CD8-positive, alpha-beta memory T cell (primary cell): ENCODE results near the gene RHEX. TPM values are rescaled to one million over a fixed set of nuclear protein-coding genes. Genes with fewer than 3 reads are reported as not detected.
A peak's percentile ranks its signal among the peaks of the same experiment; 100 is the strongest.

Source experiments
- CTCF ChIA-PET: fragments of 350-600 bp; sonication (Branson Sonifier 250); formaldehyde crosslinking; loops from one replicate; lab custom pipeline; 2021; ENCODE audit warnings: antibody characterized with exemption; lab: Charles Lee
- POLR2A ChIA-PET: fragments of 350-600 bp; sonication (Branson Sonifier 250); formaldehyde crosslinking; loops from one replicate; lab custom pipeline; 2021; ENCODE audit warnings: antibody characterized with exemption; lab: Charles Lee
- DNase-seq, 5 donors: peaks; one replicate each; pipeline versions ENCODE4 v3.0.0 to v3.0.0-alpha.2; 2020 to 2022; ENCODE audit warnings: mixed read lengths in 1 of 5
- H3K27ac ChIP-seq: one replicate; pipeline ENCODE4 v1.7.0; 2013; ENCODE audit warnings: low read depth, mild to moderate bottlenecking, low read length, moderate library complexity
- H3K27me3 ChIP-seq: 2 replicates; pipeline ENCODE4 v1.7.0; 2013; ENCODE audit warnings: low read length, mild to moderate bottlenecking; ENCODE audit not compliant: insufficient read depth, poor library complexity, severe bottlenecking
- H3K36me3 ChIP-seq: 2 replicates; pipeline ENCODE4 v1.7.0; 2013; ENCODE audit warnings: mild to moderate bottlenecking, low read length, moderate library complexity; ENCODE audit not compliant: insufficient read depth
- H3K4me1 ChIP-seq: 2 replicates; pipeline ENCODE4 v1.7.0; 2013; ENCODE audit warnings: mild to moderate bottlenecking, low read length, moderate library complexity; ENCODE audit not compliant: insufficient read depth
- H3K4me3 ChIP-seq: 2 replicates; pipeline ENCODE4 v1.7.0; 2013; ENCODE audit warnings: mild to moderate bottlenecking, low read length
- H3K9me3 ChIP-seq: 2 replicates; pipeline ENCODE4 v1.7.0; 2013; ENCODE audit warnings: mild to moderate bottlenecking, low read length
- H3K27ac Mint-ChIP-seq, 8 donors: one replicate each; pipeline ENCODE4 v1.8.0; 2020 to 2021; ENCODE audit warnings: mixed read lengths in 8 of 8, mild to moderate bottlenecking in 6 of 8, inconsistent platforms in 3 of 8, moderate library complexity in 3 of 8
- H3K27me3 Mint-ChIP-seq, 2 donors: one replicate each; pipeline ENCODE4 v1.8.0; 2020 to 2021; ENCODE audit warnings: mixed read lengths in 2 of 2, mild to moderate bottlenecking in 1 of 2, moderate library complexity in 1 of 2
- H3K36me3 Mint-ChIP-seq, 3 donors: one replicate each; pipeline ENCODE4 v1.8.0; 2020 to 2021; ENCODE audit warnings: mixed read lengths in 3 of 3, inconsistent platforms in 1 of 3, mild to moderate bottlenecking in 1 of 3
- H3K4me1 Mint-ChIP-seq, 3 donors: one replicate each; pipeline ENCODE4 v1.8.0; 2020 to 2021; ENCODE audit warnings: mixed read lengths in 3 of 3, inconsistent platforms in 1 of 3, mild to moderate bottlenecking in 1 of 3
- H3K4me3 Mint-ChIP-seq, 7 donors: one replicate each; pipeline ENCODE4 v1.8.0; 2020 to 2021; ENCODE audit warnings: mixed read lengths in 7 of 7, mild to moderate bottlenecking in 6 of 7, moderate library complexity in 4 of 7, inconsistent platforms in 2 of 7
- H3K9me3 Mint-ChIP-seq, 5 donors: one replicate each; pipeline ENCODE4 v1.8.0; 2020 to 2022; ENCODE audit warnings: mixed read lengths in 5 of 5, mild to moderate bottlenecking in 3 of 5, moderate library complexity in 2 of 5, inconsistent platforms in 1 of 5
- polyA plus RNA-seq: library from polyadenylated mRNA; unstranded; fragments of 300-500 nt; fragmentation: Illumina TruSeq; gene quantifications from one replicate; pipeline ENCODE4 v1.2.3, GENCODE V29; 2021
- total RNA-seq, 2 experiments: library from RNA; stranded (reverse); gene quantifications; one replicate each; pipeline ENCODE4 v1.2.3, GENCODE V29; 2021

Gene RHEX
- total and polyA plus RNA-seq, 3 experiments from 2014 or later = not detected

DNA sequence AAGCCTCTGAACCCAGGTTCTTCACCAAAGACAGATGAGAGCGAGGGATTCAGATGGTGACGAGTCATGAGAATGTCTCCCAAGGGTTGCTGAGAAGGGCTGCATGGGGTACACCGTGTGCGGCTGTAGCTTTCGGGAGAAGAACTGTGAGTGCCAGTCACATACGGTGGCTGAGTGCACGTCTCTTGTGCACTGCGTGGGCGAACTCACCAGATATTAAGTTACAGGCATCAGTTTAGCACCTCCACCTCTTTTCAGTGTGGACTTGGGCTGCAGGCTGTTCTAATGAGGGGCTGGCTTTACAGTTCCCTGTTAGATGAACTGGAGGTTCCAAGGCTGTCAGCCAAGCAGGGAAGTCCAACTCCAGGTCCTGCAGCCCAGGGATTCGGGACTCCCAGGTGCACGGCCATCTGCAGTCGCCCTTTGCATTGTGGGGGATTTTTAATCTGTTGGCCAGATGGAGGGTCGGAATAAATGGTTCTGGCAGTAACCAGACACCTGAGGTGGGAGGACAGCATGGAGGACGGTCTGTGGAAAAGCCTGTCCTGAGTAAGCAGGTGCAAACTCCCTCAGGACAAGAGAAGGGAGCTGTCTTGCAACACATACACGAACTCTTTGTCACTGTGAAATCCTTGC lies 90.7 kb downstream of the RHEX start:
- ChIA-PET POLR2A (no interaction called here), CTCF (no interaction called here)
- no peaks in the 10 kb centered on the region for H3K36me3 ChIP-seq
- peaks cover 0 to 2% (median 0%) of the 10 kb centered on the region in 5 donors for H3K9me3 Mint-ChIP-seq
- no peak for DNase-seq
- no peak overlapping the region for H3K4me3 Mint-ChIP-seq
- no peak overlapping the region for H3K27ac ChIP-seq
- H3K27me3 Mint-ChIP-seq = peaks cover 9 to 67% of the 10 kb centered on the region in 2 donors
- H3K27me3 ChIP-seq = peaks cover 8% of the 10 kb centered on the region
- H3K4me1 ChIP-seq = no peaks in the 10 kb centered on the region
- H3K27ac Mint-ChIP-seq = no peak overlapping the region
- peaks cover 0 to 5% (median 0%) of the 10 kb centered on the region in 3 donors for H3K4me1 Mint-ChIP-seq
- H3K36me3 Mint-ChIP-seq = peaks cover 0 to 3% (median 0%) of the 10 kb centered on the region in 3 donors
- H3K9me3 ChIP-seq = no peaks in the 10 kb centered on the region
- no peak overlapping the region for H3K4me3 ChIP-seq

DNA sequence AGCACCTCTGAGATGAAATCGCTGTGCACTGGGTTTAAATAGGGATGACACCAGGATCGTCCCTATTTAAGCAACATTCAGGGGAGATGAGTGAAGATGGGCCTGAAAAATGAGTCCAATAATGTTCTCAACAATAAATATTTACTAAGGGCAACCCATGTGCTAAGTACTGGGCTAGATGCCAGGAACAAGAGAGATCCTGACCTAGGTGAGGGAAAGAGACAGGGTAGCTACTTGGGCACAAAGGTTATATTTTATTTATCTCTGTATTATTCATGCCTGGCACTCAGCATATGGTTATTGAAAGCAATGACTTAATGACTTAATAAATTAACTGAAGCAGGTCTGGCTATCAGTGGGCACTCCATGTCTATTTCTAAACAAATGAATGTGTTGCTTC lies 91.6 kb downstream of the RHEX start:
- ChIA-PET CTCF (no interaction called here), POLR2A (no interaction called here)
- Histone ChIP-seq H3K4me3 (no peak overlapping the region), H3K27me3 (peaks cover 8% of the 10 kb centered on the region), H3K27ac (no peak overlapping the region), H3K9me3 (no peaks in the 10 kb centered on the region), H3K36me3 (no peaks in the 10 kb centered on the region), H3K4me1 (no peaks in the 10 kb centered on the region)
- DNase-seq = no peak
- H3K27ac Mint-ChIP-seq = peak overlapping the region in 1 of 8 donors; percentile 24
- H3K9me3 Mint-ChIP-seq = no peaks in the 10 kb centered on the region
- H3K4me1 Mint-ChIP-seq = peaks cover 0 to 5% (median 0%) of the 10 kb centered on the region in 3 donors
- H3K36me3 Mint-ChIP-seq = peaks cover 0 to 3% (median 0%) of the 10 kb centered on the region in 3 donors
- no peak overlapping the region for H3K4me3 Mint-ChIP-seq
- peaks cover 9 to 59% of the 10 kb centered on the region in 2 donors for H3K27me3 Mint-ChIP-seq

DNA sequence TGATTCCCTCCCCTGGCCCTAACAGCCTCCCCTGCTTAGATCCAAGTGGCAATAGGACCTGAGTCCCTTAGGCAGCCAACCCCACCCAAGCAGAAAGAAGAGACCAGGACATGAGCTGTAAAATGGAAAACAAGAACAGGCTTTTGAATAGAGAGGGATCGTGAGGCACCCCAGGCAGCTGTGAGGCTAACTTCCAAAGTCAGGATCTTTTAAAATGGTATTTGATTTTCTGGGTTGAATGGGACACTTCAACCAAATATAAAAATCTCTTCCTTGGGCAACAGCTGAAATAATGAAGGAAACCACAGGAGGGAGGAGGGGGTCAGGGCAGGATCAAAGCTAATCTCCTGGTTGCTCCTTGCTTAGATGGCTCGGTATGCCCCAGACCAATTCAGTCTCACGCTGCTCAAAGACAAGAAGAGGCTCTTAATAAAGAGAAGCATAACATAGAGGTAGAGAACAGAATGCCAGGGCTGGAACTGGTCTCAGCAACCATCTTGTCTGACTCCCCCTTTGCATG lies 92.9 kb downstream of the RHEX start:
- ChIA-PET POLR2A (no interaction called here), CTCF (no interaction called here)
- H3K27me3 Mint-ChIP-seq = peaks cover 6 to 47% of the 10 kb centered on the region in 2 donors
- Histone ChIP-seq H3K4me3 (no peak overlapping the region), H3K9me3 (no peaks in the 10 kb centered on the region), H3K36me3 (no peaks in the 10 kb centered on the region), H3K4me1 (no peaks in the 10 kb centered on the region), H3K27ac (no peak overlapping the region), H3K27me3 (peaks cover 3% of the 10 kb centered on the region)
- H3K4me1 Mint-ChIP-seq = peaks cover 0 to 5% (median 0%) of the 10 kb centered on the region in 3 donors
- peaks cover 0 to 3% (median 0%) of the 10 kb centered on the region in 3 donors for H3K36me3 Mint-ChIP-seq
- H3K9me3 Mint-ChIP-seq = no peaks in the 10 kb centered on the region
- H3K27ac Mint-ChIP-seq = peak overlapping the region in 1 of 8 donors; percentile 47
- no peak overlapping the region for H3K4me3 Mint-ChIP-seq
- DNase-seq = no peak

Other genes with a start within 250 kb of the RHEX start
- 10 to 100 TPM; 24.1 to 27.6 TPM for gene SLC41A1, start 240.0 kb upstream of the RHEX start, total RNA-seq
- gene SLC41A1, start 240.0 kb upstream of the RHEX start, polyA plus RNA-seq = 16.5 TPM
- gene PM20D1, start 203.0 kb upstream of the RHEX start, total RNA-seq = under 1 TPM; 0.31 to 0.38 TPM
- 2.6 TPM for gene PM20D1, start 203.0 kb upstream of the RHEX start, polyA plus RNA-seq
- gene SLC26A9, start 109.7 kb upstream of the RHEX start, total RNA-seq = not detected
- gene SLC26A9, start 109.7 kb upstream of the RHEX start, polyA plus RNA-seq = not detected
- under 1 TPM; 0.29 to 0.48 TPM for gene RAB7B, start 49.8 kb upstream of the RHEX start, total RNA-seq
- gene RAB7B, start 49.8 kb upstream of the RHEX start, polyA plus RNA-seq = not detected
- not detected for gene CTSE, start 29.3 kb upstream of the RHEX start, total RNA-seq
- not detected for gene CTSE, start 29.3 kb upstream of the RHEX start, polyA plus RNA-seq
- gene AVPR1B, start 64.2 kb downstream of the RHEX start, total RNA-seq = not detected
- not detected for gene AVPR1B, start 64.2 kb downstream of the RHEX start, polyA plus RNA-seq
- gene FAM72A, start 149.7 kb downstream of the RHEX start, total RNA-seq = 10 to 100 TPM; 14.1 to 17.5 TPM
- 0.69 TPM for gene FAM72A, start 149.7 kb downstream of the RHEX start, polyA plus RNA-seq
- gene SRGAP2, start 150.4 kb downstream of the RHEX start, total RNA-seq = 10 to 100 TPM; 39.9 to 45.1 TPM
- 14.0 TPM for gene SRGAP2, start 150.4 kb downstream of the RHEX start, polyA plus RNA-seq